Ishikawa (cell line): ENCODE measurements around the gene DSG2.
A peak's percentile ranks its signal among the peaks of the same experiment; 100 is the strongest.

Experiments
- CEBPB ChIP-seq: IDR thresholded peaks from 2 replicates; pipeline ENCODE4 v1.6.1; 2012
- CREB1 ChIP-seq: IDR thresholded peaks from 2 replicates; pipeline ENCODE4 v1.6.1; 2012; ENCODE audit warnings: low read depth
- EGR1 ChIP-seq: IDR thresholded peaks from 2 replicates; pipeline ENCODE4 v1.6.1; 2012
- EP300 ChIP-seq: IDR thresholded peaks from 2 replicates; pipeline ENCODE4 v1.6.1; 2012; ENCODE audit warnings: borderline replicate concordance
- FOXM1 ChIP-seq: IDR thresholded peaks from 2 replicates; pipeline ENCODE4 v1.6.1; 2012; ENCODE audit warnings: low read depth, borderline replicate concordance
- NFIC ChIP-seq: IDR thresholded peaks from 2 replicates; pipeline ENCODE4 v1.6.1; 2012
- RAD21 ChIP-seq: IDR thresholded peaks from 2 replicates; pipeline ENCODE4 v1.6.1; 2012; ENCODE audit warnings: low read depth
- TAF1 ChIP-seq: IDR thresholded peaks from 2 replicates; pipeline ENCODE4 v1.6.1; 2012; ENCODE audit warnings: low read depth, mild to moderate bottlenecking
- TCF12 ChIP-seq: IDR thresholded peaks from 2 replicates; pipeline ENCODE4 v1.6.1; 2012; ENCODE audit warnings: low read depth
- TEAD4 ChIP-seq: IDR thresholded peaks from 2 replicates; pipeline ENCODE4 v1.6.1; 2012
- YY1 ChIP-seq: IDR thresholded peaks from 2 replicates; pipeline ENCODE4 v1.6.1; 2012; ENCODE audit warnings: low read depth
- ZBTB7A ChIP-seq: IDR thresholded peaks from 2 replicates; pipeline ENCODE4 v1.6.1; 2012; ENCODE audit warnings: low read depth
- TF ChIP-seq, protein P1 (sequence below): IDR thresholded peaks from 2 replicates; pipeline ENCODE4 v1.6.1; 2012
- TF ChIP-seq, protein P2 (sequence below): IDR thresholded peaks from 2 replicates; pipeline ENCODE4 v1.6.1; 2012; ENCODE audit warnings: low read depth, mild to moderate bottlenecking
- TF ChIP-seq, protein P3 (sequence below): IDR thresholded peaks from 2 replicates; pipeline ENCODE4 v1.6.1; 2012

Gene DSG2

DNA sequence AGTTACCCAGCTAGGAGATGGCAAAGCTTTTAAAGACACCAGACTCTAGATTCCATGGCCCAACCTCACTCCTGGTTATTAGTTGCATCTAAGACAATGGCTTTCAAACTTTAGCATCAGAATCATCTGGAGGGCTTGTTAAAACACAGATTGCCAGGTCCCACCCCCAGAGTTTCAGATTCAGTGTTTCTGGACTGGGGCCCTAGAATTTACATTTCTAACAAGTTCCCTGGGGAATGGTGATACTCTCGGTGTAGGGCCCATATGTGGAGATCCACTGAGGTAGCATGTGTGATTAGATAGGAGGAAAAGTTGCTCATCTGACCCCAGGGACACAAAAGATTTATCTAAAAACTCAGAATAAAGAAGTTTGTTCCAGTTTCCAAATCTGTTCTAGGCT is 79.2 kb downstream of the DSG2 start:
- TF ChIP-seq RAD21 (no peak), TAF1 (no peak), TEAD4 (no peak), NFIC (no peak), YY1 (no peak), TCF12 (no peak), ZBTB7A (no peak), EGR1 (no peak), EP300 (no peak), FOXM1 (no peak)
- TF ChIP-seq, protein P1, sequence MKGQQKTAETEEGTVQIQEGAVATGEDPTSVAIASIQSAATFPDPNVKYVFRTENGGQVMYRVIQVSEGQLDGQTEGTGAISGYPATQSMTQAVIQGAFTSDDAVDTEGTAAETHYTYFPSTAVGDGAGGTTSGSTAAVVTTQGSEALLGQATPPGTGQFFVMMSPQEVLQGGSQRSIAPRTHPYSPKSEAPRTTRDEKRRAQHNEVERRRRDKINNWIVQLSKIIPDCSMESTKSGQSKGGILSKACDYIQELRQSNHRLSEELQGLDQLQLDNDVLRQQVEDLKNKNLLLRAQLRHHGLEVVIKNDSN = no peak
- TF ChIP-seq, protein P2, sequence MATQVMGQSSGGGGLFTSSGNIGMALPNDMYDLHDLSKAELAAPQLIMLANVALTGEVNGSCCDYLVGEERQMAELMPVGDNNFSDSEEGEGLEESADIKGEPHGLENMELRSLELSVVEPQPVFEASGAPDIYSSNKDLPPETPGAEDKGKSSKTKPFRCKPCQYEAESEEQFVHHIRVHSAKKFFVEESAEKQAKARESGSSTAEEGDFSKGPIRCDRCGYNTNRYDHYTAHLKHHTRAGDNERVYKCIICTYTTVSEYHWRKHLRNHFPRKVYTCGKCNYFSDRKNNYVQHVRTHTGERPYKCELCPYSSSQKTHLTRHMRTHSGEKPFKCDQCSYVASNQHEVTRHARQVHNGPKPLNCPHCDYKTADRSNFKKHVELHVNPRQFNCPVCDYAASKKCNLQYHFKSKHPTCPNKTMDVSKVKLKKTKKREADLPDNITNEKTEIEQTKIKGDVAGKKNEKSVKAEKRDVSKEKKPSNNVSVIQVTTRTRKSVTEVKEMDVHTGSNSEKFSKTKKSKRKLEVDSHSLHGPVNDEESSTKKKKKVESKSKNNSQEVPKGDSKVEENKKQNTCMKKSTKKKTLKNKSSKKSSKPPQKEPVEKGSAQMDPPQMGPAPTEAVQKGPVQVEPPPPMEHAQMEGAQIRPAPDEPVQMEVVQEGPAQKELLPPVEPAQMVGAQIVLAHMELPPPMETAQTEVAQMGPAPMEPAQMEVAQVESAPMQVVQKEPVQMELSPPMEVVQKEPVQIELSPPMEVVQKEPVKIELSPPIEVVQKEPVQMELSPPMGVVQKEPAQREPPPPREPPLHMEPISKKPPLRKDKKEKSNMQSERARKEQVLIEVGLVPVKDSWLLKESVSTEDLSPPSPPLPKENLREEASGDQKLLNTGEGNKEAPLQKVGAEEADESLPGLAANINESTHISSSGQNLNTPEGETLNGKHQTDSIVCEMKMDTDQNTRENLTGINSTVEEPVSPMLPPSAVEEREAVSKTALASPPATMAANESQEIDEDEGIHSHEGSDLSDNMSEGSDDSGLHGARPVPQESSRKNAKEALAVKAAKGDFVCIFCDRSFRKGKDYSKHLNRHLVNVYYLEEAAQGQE = no peak

DNA sequence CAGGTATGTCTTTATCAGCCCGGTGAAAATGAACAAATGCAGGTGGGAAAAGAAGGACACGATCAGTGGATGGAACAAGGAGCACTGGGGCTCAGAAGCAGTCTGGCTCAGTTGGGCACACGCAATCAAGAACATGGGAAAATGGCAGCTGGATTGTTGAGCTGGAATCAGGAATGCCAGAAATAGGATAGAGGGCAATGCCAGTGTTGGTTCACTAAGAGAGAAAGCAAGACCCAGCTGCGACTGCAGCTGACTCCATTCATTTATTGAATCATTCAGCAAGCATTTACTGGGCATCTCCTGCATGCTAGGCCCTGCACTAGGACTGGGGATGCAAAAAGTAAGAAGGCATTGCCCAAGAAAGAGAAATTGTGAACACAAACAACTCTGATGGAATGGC is 80.1 kb downstream of the DSG2 start:
- TF ChIP-seq, protein P3, sequence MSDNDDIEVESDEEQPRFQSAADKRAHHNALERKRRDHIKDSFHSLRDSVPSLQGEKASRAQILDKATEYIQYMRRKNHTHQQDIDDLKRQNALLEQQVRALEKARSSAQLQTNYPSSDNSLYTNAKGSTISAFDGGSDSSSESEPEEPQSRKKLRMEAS = no peak
- no peak for TF ChIP-seq CEBPB
- TF ChIP-seq EP300 = no peak
- no peak for TF ChIP-seq RAD21
- TF ChIP-seq YY1 = no peak
- TF ChIP-seq TAF1 = no peak
- no peak for TF ChIP-seq CREB1
- TF ChIP-seq EGR1 = no peak
- TF ChIP-seq, protein P2 = no peak
- TF ChIP-seq FOXM1 = no peak
- no peak for TF ChIP-seq TEAD4
- TF ChIP-seq TCF12 = no peak
- no peak for TF ChIP-seq ZBTB7A
- TF ChIP-seq, protein P1 = no peak
- no peak for TF ChIP-seq NFIC

DNA sequence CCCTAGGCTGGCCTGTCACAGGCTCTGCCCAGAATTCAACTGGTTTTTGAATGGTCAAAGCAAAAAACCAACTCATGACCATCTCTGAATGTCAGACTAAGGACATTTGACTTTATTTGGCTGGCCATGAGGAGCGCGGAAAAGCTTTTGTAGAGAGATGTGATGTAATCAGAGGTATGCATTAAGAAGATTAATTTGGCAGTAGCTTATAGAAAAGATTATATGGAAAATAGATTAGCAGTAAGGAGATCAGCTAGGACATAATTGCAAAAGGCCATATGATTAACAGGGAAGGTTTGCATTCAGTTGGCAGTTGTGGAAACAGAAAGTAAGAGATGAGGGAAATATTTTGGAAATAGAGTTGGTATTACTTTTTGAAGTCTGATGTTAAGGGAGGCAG is 81.4 kb downstream of the DSG2 start:
- TF ChIP-seq, protein P1 = no peak
- TF ChIP-seq NFIC (no peak), TAF1 (no peak), FOXM1 (no peak), EGR1 (no peak), CEBPB (no peak), TEAD4 (no peak), TCF12 (no peak), EP300 (no peak), RAD21 (no peak), YY1 (no peak), CREB1 (no peak)
- TF ChIP-seq, protein P2 = no peak

DNA sequence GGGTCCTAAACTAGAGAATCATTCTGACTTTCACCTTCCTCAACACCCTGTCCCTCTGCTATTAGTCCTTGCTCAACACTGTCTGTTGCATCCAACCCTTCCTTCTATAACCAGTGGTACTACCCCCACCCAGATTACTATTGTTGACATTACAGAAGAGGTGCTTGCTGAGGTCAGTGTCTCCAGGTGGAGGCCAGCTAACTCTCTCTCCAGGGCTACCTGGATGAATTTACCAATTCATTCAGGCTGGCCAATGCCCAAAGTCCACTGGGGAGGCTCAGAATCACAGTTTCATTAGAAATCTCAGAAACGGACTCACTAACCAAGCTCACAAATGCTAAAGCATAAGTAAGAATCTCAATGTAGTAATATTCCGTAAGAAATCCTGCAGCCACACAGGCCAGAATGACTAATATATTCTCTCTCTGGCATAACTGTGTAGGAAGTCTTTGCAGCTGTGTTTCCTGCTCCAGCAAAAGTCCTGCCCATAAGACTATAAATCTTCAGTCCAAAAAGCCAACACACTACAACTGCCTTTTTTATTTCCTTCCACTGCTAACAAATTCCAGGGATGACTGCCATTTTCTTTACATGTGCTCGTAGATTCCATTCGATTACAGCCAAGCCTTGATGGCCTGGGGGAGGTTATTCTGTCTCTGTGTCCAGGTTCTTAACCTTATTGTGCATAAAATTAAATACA is 83.7 kb downstream of the DSG2 start:
- TF ChIP-seq FOXM1 = no peak
- TF ChIP-seq TEAD4 = 0 out of 2 replicates have a peak, but pooled peaks have one; percentile 28
